A549 treated with CpdA at 1 μM for 4 hours (cell line): ENCODE measurements around the gene MIS12. TPM values are rescaled to one million over a fixed set of nuclear protein-coding genes. Genes with fewer than 3 reads are reported as not detected.

Experiments used
- total RNA-seq: library from RNA; stranded (reverse); fragments of 200-300 nt; extraction: Qiagen RNA extraction; gene quantifications from 5 replicates; pipeline ENCODE4 v1.2.3, GENCODE V29; 2022; ENCODE audit warnings: low read depth

MIS12 gene
- total RNA-seq: 18.1 to 21.5 TPM (median 20.4 TPM) in 5 replicates

GRCh38 chr17:5486206-5487124 lies at the start of gene MIS12:
Gene MIS12, plus strand, starts transcription at chr17:5486566. Its CDS starts 2,297 bp downstream, at chr17:5488863.

GRCh38 chr17:5438716-5439445 lies 47.5 kb upstream of the MIS12 start, which contains the start of gene C1QBP:
Gene C1QBP, minus strand, starts transcription at chr17:5439155. Its CDS starts 82 bp downstream, at chr17:5439073.

GRCh38 chr17:5485270-5486205 lies 828 bp upstream of the MIS12 start, which contains the start of gene DERL2:
Gene DERL2, minus strand, starts transcription at chr17:5486178. Its CDS starts 17 bp downstream, at chr17:5486161.

Other genes with a start within 250 kb of the MIS12 start
- gene RABEP1, start 204.3 kb upstream of the MIS12 start, total RNA-seq: 38.6 to 45.7 TPM (median 43.3 TPM) in 5 replicates
- 76.8 to 117 TPM (median 93.6 TPM) in 5 replicates for gene NUP88, start 66.9 kb upstream of the MIS12 start, total RNA-seq
- 34.4 to 59.6 TPM (median 35.3 TPM) in 5 replicates for gene RPAIN, start 66.4 kb upstream of the MIS12 start, total RNA-seq
- 514 to 605 TPM (median 589 TPM) in 5 replicates for gene C1QBP, start 47.4 kb upstream of the MIS12 start, total RNA-seq
- 25.2 to 30.9 TPM (median 30.0 TPM) in 5 replicates for gene DHX33, start 17.6 kb upstream of the MIS12 start, total RNA-seq
- 99.9 to 135 TPM (median 115 TPM) in 5 replicates for gene DERL2, start 388 bp upstream of the MIS12 start, total RNA-seq
- gene NLRP1, start 97.9 kb downstream of the MIS12 start, total RNA-seq: 2.2 to 4.9 TPM (median 3.4 TPM) in 5 replicates